Left lung (tissue), 10 donors: ENCODE data around the gene IGFBP6. TPM values are rescaled to one million over a fixed set of nuclear protein-coding genes. Genes with fewer than 3 reads are reported as not detected.

ENCODE experiments used
- ATAC-seq: fragments of 200-7000 bp; cut with Tn5 transposase; one replicate; pipeline ENCODE4 v1.9.1; 2020; ENCODE audit warnings: moderate library complexity
- DNase-seq, 4 donors: peaks; one replicate each; pipeline ENCODE4 v3.0.0-alpha.2; 2013 to 2020
- H3K27ac ChIP-seq, 2 donors: fragments of 200-600 bp; sonication (generic) in 1 of 2; one replicate each; pipeline versions ENCODE4 v1.5.0 to v1.8.0; 2020 to 2021
- H3K27me3 ChIP-seq, 2 donors: fragments of 200-600 bp; sonication (generic) in 1 of 2; one replicate each; pipeline versions ENCODE4 v1.5.0 to v1.8.0; 2020 to 2021
- H3K36me3 ChIP-seq, 2 donors: fragments of 200-600 bp; sonication (generic) in 1 of 2; one replicate each; pipeline versions ENCODE4 v1.5.0 to v1.8.0; 2020 to 2021
- H3K4me1 ChIP-seq, 2 donors: fragments of 200-600 bp; one replicate each; pipeline ENCODE4 v1.8.0; 2021
- H3K4me3 ChIP-seq, 2 donors: fragments of 200-600 bp; sonication (generic) in 1 of 2; one replicate each; pipeline versions ENCODE4 v1.5.0 to v1.8.0; 2020 to 2021; ENCODE audit warnings: mild to moderate bottlenecking in 1 of 2
- H3K9me3 ChIP-seq, 2 donors: fragments of 200-600 bp; sonication (generic) in 1 of 2; one replicate each; pipeline versions ENCODE4 v1.5.0 to v1.8.0; 2020 to 2021
- intact Hi-C, 2 donors: fragments of 100-400 bp; cut with DNase I; formaldehyde crosslinking; loops; one replicate each; pipeline versions ENCODE4 v1.11.2 to v1.14.2; 2022
- polyA plus RNA-seq, 6 donors: library from polyadenylated mRNA; unstranded; fragments of 120-200 nt; gene quantifications; one replicate each; pipeline ENCODE4 v1.2.1, GENCODE V29; 2013; ENCODE audit not compliant: insufficient read length in 6 of 6
- total RNA-seq, 2 donors: library from RNA; stranded (reverse); fragmentation: NEBNext Ultra II Directional; extraction: Animal tissue kit (Norgen Biotek cat#: 25700); gene quantifications; one replicate each; pipeline ENCODE4 v1.2.1, GENCODE V29; 2021
- TF ChIP-seq, protein P1 (sequence below), 2 donors: fragments of 200-600 bp; sonication (generic) in 1 of 2; IDR thresholded peaks; one replicate each; pipeline versions ENCODE4 v1.5.0 to v1.8.0; 2021; ENCODE audit warnings: antibody characterized with exemption in 2 of 2
- donor health status: DM: no; HTN: yes; CAD: no.
- donor health status: DM: no; HTN: no; CAD: no.

Gene IGFBP6
- total and polyA plus RNA-seq, 8 donors, result 15.4 to 29.1 (median 22.7) TPM

DNA sequence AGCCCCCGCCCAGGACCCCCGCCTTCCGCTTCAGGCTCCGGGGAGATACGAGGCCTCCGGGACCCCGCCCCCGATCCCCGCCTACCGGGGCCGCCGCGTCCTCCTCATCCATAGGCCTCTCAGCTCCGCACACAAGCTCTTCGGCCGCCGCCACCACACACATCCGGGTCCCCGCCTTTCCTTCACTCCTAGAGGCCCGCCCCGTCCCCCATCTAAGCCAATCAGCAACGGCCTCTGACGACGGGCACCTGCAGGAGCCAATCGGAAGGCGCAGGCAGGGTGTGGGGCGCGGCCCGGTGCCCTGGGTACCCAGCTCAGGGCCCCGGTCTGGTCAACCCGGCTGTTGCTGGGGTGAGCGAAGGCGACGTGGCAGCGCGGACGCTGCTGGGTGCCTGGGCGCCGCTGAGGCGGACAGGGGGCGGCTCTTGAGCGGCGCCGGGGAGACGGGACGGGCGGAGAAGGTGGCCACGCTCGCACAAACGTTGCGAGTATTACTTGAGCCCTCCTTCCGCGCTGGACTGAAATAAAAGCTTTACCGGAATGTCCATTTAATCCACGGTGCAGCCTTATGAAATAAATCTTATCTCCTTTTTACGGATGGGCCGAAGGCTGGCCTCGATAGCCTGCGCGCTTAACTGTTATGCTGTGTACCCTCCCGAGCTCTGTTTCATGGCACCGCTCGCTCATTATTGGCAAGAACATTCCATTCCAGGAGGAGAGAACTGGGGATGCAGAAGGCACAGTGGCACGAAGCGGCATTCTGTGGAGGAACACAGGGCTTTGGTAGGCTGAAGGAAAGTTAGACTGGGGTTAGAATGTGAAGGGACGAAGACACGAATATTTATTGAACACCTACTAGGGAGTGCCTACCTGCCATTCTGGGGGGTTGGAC lies 18.0 kb upstream of the IGFBP6 start, which contains the start of gene SPRYD3:
SPRYD3 (minus strand) TSS at position 165 of the 892 bp plus-strand sequence; CDS start at position 108, 57 bp downstream.
- Histone ChIP-seq H3K27me3 (no peaks in the 10 kb centered on the region), H3K9me3 (no peaks in the 10 kb centered on the region), H3K36me3 (peaks cover 0 to 25% of the 10 kb centered on the region in 2 donors), H3K27ac (peak within 1 kb of the TSS; percentile 94 to 95), H3K4me1 (peaks cover 12 to 47% of the 10 kb centered on the region in 2 donors), H3K4me3 (peak within 1 kb of the TSS; percentile 75 to 78)
- peak; percentile 99 for ATAC-seq
- intact Hi-C loops, result no loop called here
- TF ChIP-seq, protein P1, sequence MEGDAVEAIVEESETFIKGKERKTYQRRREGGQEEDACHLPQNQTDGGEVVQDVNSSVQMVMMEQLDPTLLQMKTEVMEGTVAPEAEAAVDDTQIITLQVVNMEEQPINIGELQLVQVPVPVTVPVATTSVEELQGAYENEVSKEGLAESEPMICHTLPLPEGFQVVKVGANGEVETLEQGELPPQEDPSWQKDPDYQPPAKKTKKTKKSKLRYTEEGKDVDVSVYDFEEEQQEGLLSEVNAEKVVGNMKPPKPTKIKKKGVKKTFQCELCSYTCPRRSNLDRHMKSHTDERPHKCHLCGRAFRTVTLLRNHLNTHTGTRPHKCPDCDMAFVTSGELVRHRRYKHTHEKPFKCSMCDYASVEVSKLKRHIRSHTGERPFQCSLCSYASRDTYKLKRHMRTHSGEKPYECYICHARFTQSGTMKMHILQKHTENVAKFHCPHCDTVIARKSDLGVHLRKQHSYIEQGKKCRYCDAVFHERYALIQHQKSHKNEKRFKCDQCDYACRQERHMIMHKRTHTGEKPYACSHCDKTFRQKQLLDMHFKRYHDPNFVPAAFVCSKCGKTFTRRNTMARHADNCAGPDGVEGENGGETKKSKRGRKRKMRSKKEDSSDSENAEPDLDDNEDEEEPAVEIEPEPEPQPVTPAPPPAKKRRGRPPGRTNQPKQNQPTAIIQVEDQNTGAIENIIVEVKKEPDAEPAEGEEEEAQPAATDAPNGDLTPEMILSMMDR (IDR thresholded peaks at IDR 0.05), result no peak
- DNase-seq, result peak; percentile 97 to 98 (median 97)

- Histone ChIP-seq H3K4me1 (peaks cover 12 to 22% of the 10 kb centered on the region in 2 donors), H3K4me3 (no peak overlapping the region), H3K27me3 (no peaks in the 10 kb centered on the region), H3K9me3 (no peaks in the 10 kb centered on the region), H3K36me3 (no peaks in the 10 kb centered on the region), H3K27ac (no peak overlapping the region)
- ATAC-seq (no peak), DNase-seq (no peak)
- intact Hi-C loops, result no loop called here
- TF ChIP-seq, protein P1 (IDR thresholded peaks at IDR 0.05), result no peak
Measured at GRCh38 chr12:53082637-53083175, 14.8 kb upstream of the IGFBP6 start.

- intact Hi-C loops, result no loop called here
- DNase-seq, result no peak
- Histone ChIP-seq H3K4me3 (no peak overlapping the region), H3K9me3 (no peaks in the 10 kb centered on the region), H3K27ac (no peak overlapping the region), H3K27me3 (no peaks in the 10 kb centered on the region), H3K4me1 (no peaks in the 10 kb centered on the region), H3K36me3 (no peaks in the 10 kb centered on the region)
- ATAC-seq, result no peak
- TF ChIP-seq, protein P1 (IDR thresholded peaks at IDR 0.05), result no peak
Measured at GRCh38 chr12:53086361-53086760, 11.1 kb upstream of the IGFBP6 start.

GRCh38 chr12:53090105-53090504 lies 7.4 kb upstream of the IGFBP6 start:
- no peak for DNase-seq
- no peaks in the 10 kb centered on the region for H3K27me3 ChIP-seq
- intact Hi-C loops, result no loop called here
- H3K4me3 ChIP-seq, result no peak overlapping the region
- H3K9me3 ChIP-seq, result no peaks in the 10 kb centered on the region
- no peak overlapping the region for H3K27ac ChIP-seq
- ATAC-seq, result no peak
- H3K36me3 ChIP-seq, result no peaks in the 10 kb centered on the region
- H3K4me1 ChIP-seq, result peaks cover 0 to 3% of the 10 kb centered on the region in 2 donors
- TF ChIP-seq, protein P1 (IDR thresholded peaks at IDR 0.05), result no peak

GRCh38 chr12:53090554-53090953 lies 6.9 kb upstream of the IGFBP6 start:
- no peak for DNase-seq
- intact Hi-C loops, result no loop called here
- TF ChIP-seq, protein P1 (IDR thresholded peaks at IDR 0.05), result no peak
- Histone ChIP-seq H3K4me1 (peaks cover 0 to 3% of the 10 kb centered on the region in 2 donors), H3K27me3 (no peaks in the 10 kb centered on the region), H3K4me3 (no peak overlapping the region), H3K9me3 (no peaks in the 10 kb centered on the region), H3K36me3 (no peaks in the 10 kb centered on the region), H3K27ac (no peak overlapping the region)
- no peak for ATAC-seq
